Activated T-cell treated with anti-CD3 and anti-CD28 coated beads for 1 hour (primary cell): ENCODE results near the gene KLHL22.
A peak's percentile ranks its signal among the peaks of the same experiment; 100 is the strongest.
"Not testable (repeated sequence)": the region's sequence is repeated elsewhere in the genome, so short reads cannot be mapped to it uniquely, and the experiment has no call there.

Experiments
- DNase-seq: peaks from one replicate; pipeline ENCODE4 v3.0.0-alpha.2; 2020; ENCODE audit warnings: low read depth

KLHL22 gene

DNA sequence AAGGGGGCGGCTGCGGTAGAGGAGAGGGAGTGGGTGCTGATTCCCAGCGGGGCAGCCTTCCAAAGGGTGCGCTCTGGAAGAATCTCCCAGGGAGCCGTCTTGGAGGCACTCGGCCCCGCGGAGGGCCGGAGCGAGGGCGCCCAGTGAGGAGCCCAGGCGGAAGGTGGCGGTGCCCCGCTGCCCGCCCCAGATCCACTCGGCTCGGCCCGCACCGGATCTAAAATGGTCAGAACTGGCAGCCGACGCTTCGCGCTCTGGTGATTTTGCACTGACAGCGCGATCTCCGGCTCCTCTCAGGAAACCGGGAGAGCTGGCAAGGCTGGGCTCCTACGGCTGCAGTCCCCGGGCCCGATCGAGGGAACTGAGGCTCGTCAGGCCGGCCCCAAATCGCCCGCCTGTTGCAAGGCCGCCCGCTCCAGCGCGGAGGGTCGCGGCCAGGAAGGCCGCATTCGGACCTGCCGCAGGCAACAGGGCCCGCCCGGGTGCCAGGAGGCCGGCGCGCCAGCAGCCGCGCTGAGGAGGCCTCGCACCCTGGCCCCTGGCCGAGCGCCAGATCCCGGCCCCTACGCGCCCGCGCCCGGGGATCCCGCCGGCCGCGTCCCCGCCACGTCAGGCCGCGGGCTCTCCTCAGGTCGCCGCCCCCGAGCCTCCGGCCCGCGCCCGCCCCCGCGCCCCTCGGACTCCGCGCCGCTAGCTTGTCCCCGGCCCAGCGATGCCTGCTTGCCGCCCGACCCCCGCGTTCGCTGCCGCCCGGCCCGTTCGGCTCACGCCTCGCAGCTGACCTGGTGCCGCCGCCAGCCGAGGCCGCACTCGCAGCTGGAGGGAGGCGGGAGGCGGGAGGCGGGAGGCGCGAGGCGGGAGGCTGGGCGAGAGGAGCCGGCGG, at the start of gene KLHL22:
KLHL22 (minus strand) TSS at position 818 of the 883 bp plus-strand sequence. CDS start 6,584 bp downstream, outside the sequence.
- DNase-seq, result peak; percentile 8

DNA sequence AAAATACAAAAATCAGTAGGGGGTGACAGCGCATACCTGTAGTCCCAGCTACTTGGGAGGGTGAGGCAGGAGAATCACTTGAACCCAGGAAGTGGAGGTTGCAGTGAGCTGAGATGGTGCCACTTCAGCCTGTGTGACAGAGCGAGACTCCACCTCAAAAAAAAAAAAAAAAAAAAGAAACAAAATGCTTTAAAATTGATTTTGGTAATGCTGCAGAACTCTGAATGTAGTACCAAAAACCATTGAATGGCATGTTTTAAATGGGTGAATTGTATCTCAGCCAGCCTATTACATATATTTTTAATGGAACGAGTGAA, 49.7 kb upstream of the KLHL22 start:
- not testable (repeated sequence) for DNase-seq

- DNase-seq, result no peak
Observed at GRCh38 chr22:20542736-20543135, 47.1 kb upstream of the KLHL22 start.

- DNase-seq, result no peak
Observed at GRCh38 chr22:20542055-20542454, 46.5 kb upstream of the KLHL22 start.

- DNase-seq, result not testable (repeated sequence)
Observed at GRCh38 chr22:20538875-20539274, 43.3 kb upstream of the KLHL22 start.

GRCh38 chr22:20537983-20538382, 42.4 kb upstream of the KLHL22 start:
- DNase-seq, result no peak

GRCh38 chr22:20537325-20537756, 41.7 kb upstream of the KLHL22 start:
- no peak for DNase-seq

DNA sequence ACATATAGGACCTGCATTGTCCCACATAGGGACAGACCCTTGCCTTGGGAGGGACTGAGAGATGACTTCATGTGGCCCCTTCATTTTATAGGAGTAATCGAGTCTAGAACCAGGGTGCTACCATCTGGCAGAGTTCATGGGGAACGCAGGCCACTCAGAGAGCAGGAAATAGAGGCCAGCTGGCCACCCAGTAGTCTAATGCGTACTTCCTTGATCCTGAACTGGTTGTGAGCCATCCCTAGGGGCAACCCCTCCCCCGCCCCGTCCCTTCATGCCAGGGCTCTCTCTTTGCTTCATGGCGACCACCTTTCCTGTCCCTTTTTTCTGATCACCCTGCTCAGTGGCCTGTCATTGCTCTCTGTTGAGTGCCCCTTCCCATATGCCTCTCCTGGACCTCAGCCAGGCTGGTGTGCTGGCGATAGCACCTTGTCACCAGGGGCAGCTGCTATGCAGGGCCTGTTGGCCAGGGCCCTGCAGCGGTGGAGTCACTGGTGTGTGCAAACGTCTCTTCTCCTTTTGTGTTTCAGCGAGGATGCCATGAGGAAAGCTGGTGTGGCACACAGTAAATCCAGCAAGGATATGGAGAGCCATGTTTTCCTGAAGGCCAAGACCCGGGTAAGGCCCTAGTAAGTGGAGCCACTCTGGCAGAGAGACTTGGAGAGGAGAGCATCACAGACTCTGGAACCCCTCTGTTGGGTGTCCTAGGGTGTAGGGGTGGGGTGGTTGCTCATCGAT, 41.2 kb upstream of the KLHL22 start:
- DNase-seq, result no peak

DNA sequence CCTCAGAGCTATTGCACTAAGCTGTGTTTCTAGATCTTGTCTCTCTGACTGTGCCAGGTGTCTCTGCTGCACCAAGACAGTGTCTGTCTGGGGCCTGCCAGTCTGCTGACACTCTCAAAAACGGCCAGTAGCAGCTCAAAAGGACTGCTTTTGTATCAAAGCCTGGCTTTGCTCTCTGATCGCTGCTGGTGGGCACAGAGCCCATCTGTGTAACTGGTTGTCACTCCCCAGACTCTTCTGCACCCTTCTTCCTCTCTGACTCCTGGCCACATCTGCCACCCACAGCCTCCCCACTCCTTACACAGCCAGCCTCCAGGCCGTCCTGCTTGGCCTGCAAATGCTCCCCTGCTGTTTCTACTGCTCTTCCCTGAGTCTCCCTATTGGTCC, 38.3 kb upstream of the KLHL22 start:
- no peak for DNase-seq

DNA sequence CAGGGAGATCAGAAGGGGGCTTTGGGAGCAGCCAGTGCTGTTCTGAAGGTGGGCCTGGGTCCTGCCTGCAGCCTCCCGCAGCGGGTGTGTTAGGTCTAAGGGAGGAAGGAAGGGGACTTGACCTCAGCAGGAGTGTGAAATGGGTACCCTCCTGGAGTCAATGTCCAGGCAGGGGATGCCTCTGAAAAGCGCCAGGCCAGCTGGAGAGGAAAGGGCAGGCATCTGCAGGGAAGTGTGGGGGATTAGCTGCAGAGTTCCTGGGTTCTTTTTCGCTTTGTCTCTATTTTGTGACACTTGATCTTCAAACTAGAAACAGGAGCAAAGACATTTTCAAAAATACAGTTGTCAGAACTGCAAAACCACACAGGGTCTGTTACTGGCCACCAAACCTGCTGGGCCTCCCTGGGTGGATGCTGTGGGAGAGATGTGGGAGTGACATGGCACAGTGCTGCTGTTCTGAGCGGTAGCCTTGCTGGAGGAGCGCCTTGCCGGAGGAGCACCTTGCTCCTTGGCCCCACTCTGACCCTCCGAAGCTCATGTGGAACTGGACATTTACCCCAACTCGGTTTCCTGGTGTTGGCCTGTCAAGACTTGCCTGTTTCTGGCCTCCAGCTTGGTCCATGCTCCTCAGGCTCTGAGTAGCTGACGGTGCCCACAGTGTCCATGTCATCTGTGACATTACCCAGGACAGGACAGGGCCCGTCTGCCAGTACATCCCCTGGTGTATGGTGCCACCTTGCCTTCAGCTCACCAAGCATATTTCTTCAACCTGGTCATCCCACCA, 37.7 kb upstream of the KLHL22 start:
- no peak for DNase-seq

DNA sequence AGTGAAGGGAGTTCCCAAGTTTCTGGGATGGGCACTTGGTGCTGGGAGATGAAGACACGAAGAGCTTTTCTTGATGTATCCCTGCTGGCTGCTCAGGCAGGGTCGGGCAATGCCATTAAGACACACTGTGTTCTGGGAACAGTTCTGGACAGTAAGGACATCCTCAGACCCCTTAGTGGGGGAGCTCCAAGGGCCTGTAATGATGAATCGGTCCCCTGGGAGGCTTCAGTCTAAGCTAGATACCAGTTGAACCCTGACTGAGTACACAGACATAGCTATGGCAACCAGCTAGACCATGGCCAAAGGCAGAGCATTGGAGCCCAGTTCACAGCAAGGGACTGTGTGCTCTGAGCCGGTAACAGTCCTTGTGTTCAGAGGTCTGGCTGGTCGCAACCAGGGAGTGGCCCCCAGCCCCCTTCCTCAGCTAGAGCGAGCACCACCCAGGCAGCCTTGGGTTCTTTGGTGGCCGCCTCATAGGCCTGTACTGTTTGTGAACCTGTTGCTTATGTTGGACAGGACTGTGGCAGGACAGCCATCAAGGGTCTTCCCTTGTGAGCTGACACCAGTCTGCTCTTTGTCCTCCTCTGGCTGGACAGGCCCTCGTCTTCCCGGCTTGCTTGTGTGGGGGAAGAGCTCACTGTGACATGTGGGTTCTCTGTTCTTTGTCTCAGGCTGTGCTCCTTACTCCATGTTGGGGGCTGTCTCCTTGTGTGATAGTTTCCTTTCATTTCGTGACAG, 36.8 kb upstream of the KLHL22 start:
- DNase-seq, result no peak

DNA sequence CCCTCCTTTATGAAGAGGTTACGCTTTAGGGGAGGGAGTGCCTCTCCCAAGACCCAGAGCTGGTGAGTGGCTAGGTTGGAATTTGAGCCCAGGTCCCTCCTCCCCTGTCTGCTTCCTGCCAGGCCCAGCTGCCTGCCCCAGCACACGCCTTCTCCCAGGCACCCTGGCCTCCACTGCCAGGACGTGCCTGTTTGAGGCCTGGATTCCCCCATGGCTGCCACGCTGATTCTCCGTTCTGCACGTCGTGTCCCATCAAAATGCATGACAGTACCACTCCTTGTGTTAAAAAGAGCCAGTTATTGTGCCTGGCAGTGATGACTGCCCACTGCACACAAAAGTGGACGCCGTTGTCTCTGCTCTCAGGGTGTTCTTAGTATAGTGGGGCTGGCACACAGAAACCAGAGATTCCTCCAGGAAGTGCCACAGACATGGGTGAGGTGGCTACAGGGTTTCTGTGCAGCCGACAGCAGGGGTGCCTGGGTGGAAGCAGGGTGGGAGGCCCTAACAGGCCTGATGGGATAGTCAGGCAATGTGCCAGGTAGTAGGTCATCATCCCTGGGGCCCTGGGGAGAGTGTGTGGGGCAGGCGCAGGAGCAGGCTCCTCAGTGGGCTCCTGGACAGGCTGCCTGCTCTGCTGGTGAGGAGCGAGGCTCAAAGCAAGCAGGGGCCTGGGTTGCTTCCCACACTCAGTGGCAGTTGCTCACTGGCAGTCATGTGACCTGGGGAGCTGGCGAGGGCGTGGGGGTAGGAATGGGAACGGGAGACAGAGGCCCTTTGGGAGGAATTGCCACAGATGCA, 36.0 kb upstream of the KLHL22 start:
- no peak for DNase-seq

DNA sequence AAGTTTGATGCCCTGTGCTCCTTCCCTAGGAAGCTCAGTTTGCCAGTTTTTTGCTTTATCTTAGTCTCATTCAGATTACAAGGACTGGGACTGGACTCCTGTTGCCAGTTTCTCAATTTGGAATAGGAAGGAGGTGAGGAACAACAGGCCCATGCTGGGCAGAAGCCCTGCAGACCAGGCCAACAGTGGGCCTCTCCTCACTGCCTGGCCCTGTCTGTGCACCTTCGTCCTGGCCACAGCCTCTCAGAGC, 35.5 kb upstream of the KLHL22 start:
- DNase-seq, result no peak

DNA sequence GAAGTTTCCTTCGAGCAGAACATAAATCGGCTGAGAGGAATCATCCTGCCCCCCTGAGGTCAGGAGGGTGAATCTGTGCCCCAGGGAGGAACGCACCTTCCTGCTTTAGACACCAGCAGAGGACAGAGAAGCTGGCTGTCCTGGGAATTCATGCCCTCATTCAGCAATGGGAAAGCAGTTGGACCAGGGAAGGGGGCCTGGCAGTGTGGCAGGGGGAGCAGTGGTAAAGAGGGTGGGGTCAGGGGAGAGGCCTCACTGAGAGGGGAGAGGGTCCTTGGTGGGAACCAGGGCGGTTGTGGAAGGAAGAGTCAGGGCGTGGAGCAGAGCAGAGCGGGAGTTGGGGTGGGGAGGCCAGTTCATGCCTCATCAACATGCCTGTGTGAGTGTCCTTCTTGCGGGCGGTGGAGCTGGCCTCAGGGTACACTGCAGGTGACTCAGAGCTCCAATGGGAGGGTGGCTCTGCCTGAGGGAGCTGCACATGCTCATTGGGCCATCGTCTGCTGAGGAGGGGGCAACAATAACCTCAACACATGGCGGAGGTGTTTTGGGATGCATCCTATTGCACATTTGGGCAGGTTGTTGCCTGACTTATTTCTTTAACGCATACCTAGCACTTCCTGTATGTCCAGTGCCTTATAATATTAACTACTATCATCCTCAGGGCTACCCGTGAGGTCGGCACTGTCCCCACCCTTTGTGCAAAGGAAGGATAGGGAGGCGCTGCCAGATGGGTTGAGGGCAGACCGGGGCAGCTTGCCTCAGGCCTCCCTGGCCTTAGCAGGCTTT, 35.0 kb upstream of the KLHL22 start:
- no peak for DNase-seq

DNA sequence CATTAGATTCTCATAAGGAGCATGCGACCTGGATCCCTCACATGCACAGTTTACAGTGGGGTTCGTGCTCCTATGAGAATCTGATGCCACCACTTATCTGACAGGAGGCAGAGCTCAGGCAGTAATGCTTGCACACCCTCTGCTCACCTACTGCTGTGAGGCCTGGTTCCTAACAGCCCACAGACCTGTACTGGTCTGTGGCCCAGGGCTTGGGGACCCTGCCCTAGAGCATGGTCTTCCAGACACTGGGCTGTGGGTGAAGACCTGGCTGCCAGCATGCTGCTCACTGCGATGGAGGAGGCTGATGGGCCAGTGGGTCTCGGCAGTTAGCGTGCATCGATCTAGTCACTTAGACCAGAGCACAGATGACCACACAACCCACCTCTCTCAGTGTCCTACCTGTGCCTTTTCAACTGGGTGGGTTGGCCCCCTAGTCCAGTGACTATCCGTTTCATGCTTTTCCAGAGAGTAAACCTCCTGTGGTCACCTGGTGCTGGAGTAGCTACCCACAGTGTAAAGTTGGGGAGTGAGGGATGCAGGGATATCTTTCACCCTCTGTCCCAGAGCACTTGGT, 32.9 kb upstream of the KLHL22 start:
- no peak for DNase-seq

DNA sequence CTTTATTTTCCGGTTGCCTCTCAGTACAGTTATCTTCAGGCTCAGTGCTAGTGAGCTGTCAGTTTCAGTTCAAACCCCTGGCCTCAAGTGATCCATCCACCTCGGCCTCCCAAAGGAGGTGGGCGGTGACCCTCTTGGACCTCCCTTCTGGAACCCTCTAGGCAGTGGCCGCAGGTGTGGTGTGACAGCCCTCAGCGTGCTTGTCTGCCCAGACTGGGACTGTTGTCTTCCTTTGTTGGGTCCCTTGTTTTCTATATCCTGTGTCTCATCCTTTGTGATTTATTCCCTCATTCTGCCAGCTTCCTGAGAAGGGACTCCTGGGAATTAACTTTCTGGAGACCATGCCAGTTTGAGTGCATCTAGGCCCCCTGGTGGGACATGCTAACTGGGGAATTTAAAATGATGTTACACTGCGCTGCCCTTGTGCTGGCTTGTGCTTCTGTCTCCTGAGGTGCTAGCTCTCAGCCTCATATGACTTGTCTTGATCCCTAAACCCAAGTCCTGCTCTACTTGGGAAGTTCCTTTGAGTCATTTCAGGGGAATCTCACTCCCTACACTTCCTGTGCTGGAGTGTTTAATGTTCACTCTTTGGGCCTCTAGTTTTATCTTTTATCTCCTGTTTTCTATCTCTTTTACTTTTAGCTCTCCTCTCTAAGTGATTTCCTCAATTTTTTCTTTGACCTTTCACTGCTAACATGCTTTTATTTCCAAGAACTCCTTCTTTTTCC, 31.2 kb upstream of the KLHL22 start:
- DNase-seq, result no peak

DNA sequence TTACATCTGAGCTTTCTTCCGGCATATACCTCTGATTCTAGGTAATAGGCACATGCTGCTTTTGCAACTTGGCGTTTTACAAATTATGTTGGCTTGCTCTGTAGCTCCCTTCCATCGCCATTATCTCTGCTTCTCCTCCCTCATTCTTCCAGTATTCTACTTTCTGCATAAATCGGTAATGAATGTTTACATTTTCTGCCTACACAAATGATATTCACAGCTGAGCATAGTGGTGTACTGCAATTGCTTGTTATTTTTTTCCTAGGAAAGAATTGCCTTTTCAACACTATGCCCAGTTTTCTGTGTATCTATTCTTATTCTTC, 30.7 kb upstream of the KLHL22 start:
- no peak for DNase-seq

GRCh38 chr22:20525048-20525447, 29.5 kb upstream of the KLHL22 start:
- no peak for DNase-seq

DNA sequence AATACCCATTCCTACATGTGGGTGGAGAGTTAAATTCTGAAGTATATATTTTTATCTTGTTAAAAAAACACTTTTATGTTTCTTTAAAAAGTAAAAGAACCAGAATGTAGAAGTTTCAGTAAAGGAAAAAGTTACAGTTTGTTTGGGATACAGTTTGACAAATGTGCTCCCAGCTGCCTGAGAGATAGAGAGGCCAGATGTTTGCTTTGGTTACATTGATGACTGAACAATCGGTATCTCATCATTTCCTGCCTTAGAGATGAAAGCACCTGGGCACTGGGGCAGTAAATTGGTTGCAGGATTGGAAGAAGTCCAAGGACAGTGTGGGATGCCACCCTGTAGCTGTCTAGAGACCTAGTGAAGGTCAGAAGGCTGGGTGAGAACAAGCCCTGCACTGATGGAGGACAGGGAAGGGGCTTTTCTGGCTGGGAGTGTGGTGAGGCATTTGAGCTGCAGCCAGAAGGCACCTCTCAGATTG, 28.4 kb upstream of the KLHL22 start:
- DNase-seq, result no peak
